Neural cell (in vitro differentiated cells): Measurements from ENCODE around the gene HDAC9.

ENCODE experiments used
- EP300 ChIP-seq: fragments of 450-650 bp; conservative IDR thresholded peaks from 2 replicates; pipeline ENCODE4 v1.6.1; 2014; ENCODE audit warnings: antibody characterized with exemption, mild to moderate bottlenecking, moderate library complexity; ENCODE audit not compliant: poor library complexity, severe bottlenecking
- EZH2 ChIP-seq: fragments of 200-600, 300-800 bp; shearing (Covaris generic), sonication (generic); IDR thresholded peaks from 2 replicates; pipeline ENCODE4 v1.6.1; 2014; ENCODE audit warnings: antibody characterized with exemption, low read length, borderline replicate concordance, mild to moderate bottlenecking; ENCODE audit not compliant: insufficient read depth, poor library complexity, severe bottlenecking
- MXI1 ChIP-seq: fragments of 450-650 bp; conservative IDR thresholded peaks from 2 replicates; pipeline ENCODE4 v1.6.1; 2014; ENCODE audit warnings: antibody characterized with exemption, mild to moderate bottlenecking; ENCODE audit not compliant: poor library complexity, severe bottlenecking
- POLR2AphosphoS5 ChIP-seq: IDR thresholded peaks from 2 replicates; pipeline ENCODE4 v1.6.1; 2012
- TAF1 ChIP-seq: IDR thresholded peaks from 2 replicates; pipeline ENCODE4 v1.6.1; 2012; ENCODE audit warnings: low read depth
- TF ChIP-seq, protein P1 (sequence below): fragments of 450-650 bp; IDR thresholded peaks from 2 replicates; pipeline ENCODE4 v1.5.1; 2014; ENCODE audit warnings: antibody characterized with exemption, mild to moderate bottlenecking, moderate library complexity; ENCODE audit not compliant: poor library complexity, severe bottlenecking
- TF ChIP-seq, protein P2 (sequence below): IDR thresholded peaks from 2 replicates; pipeline ENCODE4 v1.6.1; 2012; ENCODE audit warnings: borderline replicate concordance

DNA sequence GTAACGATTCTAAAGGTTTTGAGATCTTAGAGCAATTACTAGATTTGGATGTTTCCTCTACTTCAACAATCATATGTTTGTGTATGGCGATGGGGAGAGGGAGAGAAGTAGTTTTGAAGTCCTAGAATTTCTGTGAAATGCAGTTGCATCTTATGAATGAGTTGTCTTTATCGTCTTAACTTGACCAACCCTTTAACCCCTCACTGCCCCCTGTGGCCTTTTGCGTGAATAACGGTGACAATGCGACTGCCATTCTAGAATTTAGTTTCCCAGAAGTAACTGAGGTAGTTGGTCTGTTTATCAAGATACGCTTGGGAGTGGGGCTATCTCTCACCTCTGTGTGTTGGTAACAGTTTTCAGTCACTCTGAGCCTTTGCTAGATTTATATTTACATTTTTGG lies 204.6 kb downstream of the HDAC9 start:
- no peak for TF ChIP-seq MXI1
- TF ChIP-seq, protein P1, sequence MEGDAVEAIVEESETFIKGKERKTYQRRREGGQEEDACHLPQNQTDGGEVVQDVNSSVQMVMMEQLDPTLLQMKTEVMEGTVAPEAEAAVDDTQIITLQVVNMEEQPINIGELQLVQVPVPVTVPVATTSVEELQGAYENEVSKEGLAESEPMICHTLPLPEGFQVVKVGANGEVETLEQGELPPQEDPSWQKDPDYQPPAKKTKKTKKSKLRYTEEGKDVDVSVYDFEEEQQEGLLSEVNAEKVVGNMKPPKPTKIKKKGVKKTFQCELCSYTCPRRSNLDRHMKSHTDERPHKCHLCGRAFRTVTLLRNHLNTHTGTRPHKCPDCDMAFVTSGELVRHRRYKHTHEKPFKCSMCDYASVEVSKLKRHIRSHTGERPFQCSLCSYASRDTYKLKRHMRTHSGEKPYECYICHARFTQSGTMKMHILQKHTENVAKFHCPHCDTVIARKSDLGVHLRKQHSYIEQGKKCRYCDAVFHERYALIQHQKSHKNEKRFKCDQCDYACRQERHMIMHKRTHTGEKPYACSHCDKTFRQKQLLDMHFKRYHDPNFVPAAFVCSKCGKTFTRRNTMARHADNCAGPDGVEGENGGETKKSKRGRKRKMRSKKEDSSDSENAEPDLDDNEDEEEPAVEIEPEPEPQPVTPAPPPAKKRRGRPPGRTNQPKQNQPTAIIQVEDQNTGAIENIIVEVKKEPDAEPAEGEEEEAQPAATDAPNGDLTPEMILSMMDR, result no peak
- TF ChIP-seq POLR2AphosphoS5, result no peak
- TF ChIP-seq, protein P2, sequence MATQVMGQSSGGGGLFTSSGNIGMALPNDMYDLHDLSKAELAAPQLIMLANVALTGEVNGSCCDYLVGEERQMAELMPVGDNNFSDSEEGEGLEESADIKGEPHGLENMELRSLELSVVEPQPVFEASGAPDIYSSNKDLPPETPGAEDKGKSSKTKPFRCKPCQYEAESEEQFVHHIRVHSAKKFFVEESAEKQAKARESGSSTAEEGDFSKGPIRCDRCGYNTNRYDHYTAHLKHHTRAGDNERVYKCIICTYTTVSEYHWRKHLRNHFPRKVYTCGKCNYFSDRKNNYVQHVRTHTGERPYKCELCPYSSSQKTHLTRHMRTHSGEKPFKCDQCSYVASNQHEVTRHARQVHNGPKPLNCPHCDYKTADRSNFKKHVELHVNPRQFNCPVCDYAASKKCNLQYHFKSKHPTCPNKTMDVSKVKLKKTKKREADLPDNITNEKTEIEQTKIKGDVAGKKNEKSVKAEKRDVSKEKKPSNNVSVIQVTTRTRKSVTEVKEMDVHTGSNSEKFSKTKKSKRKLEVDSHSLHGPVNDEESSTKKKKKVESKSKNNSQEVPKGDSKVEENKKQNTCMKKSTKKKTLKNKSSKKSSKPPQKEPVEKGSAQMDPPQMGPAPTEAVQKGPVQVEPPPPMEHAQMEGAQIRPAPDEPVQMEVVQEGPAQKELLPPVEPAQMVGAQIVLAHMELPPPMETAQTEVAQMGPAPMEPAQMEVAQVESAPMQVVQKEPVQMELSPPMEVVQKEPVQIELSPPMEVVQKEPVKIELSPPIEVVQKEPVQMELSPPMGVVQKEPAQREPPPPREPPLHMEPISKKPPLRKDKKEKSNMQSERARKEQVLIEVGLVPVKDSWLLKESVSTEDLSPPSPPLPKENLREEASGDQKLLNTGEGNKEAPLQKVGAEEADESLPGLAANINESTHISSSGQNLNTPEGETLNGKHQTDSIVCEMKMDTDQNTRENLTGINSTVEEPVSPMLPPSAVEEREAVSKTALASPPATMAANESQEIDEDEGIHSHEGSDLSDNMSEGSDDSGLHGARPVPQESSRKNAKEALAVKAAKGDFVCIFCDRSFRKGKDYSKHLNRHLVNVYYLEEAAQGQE, result no peak
- TF ChIP-seq EP300, result no peak
- no peak for TF ChIP-seq TAF1
- no peak for TF ChIP-seq EZH2
